Measurements from ENCODE around the gene IL13. TPM values are rescaled to one million over a fixed set of nuclear protein-coding genes. Genes with fewer than 3 reads are reported as not detected.

The IL13 gene
- total RNA-seq, 2 experiments from 2014 or later: 0.24 to 0.49 TPM

GRCh38 chr5:132677191-132677590, 19.2 kb downstream of the IL13 start:
- H3K4me1 Mint-ChIP-seq (ENCODE audit: low read depth): peaks cover 3% of the 10 kb centered on the region
- no peak for DNase-seq
- no peaks in the 10 kb centered on the region for H3K27me3 Mint-ChIP-seq (ENCODE audit: low read depth)
- CTCF ChIA-PET: no interaction called here
- no peaks in the 10 kb centered on the region for H3K36me3 Mint-ChIP-seq (ENCODE audit: low read depth)
- no peak overlapping the region for H3K4me3 Mint-ChIP-seq
- H3K9me3 Mint-ChIP-seq: no peaks in the 10 kb centered on the region
- no peak overlapping the region for H3K27ac Mint-ChIP-seq
- intact Hi-C loops (cut with micrococcal nuclease): no loop called here

GRCh38 chr5:132677682-132678400, 19.9 kb downstream of the IL13 start:
- intact Hi-C loops (cut with micrococcal nuclease): no loop called here
- Mint-ChIP-seq H3K27ac (no peak overlapping the region), H3K9me3 (no peaks in the 10 kb centered on the region), H3K4me1 (ENCODE audit: low read depth) (peaks cover 3% of the 10 kb centered on the region), H3K36me3 (ENCODE audit: low read depth) (no peaks in the 10 kb centered on the region), H3K27me3 (ENCODE audit: low read depth) (no peaks in the 10 kb centered on the region), H3K4me3 (no peak overlapping the region)
- no peak for DNase-seq
- CTCF ChIA-PET: interaction anchor here (0.5 kb wide), 1 partner anchor 206 kb away, joined by 3 read pairs; no protein-coding TSS in a partner anchor

GRCh38 chr5:132678735-132679134, 20.8 kb downstream of the IL13 start:
- Mint-ChIP-seq H3K36me3 (ENCODE audit: low read depth) (no peaks in the 10 kb centered on the region), H3K27ac (no peak overlapping the region), H3K4me1 (ENCODE audit: low read depth) (peaks cover 3% of the 10 kb centered on the region), H3K4me3 (no peak overlapping the region), H3K9me3 (no peaks in the 10 kb centered on the region), H3K27me3 (ENCODE audit: low read depth) (no peaks in the 10 kb centered on the region)
- no peak for DNase-seq
- intact Hi-C loops (cut with micrococcal nuclease): no loop called here
- CTCF ChIA-PET: interaction anchor here (0.5 to 0.7 kb wide), 3 partner anchors 9 to 205 kb away, joined by 3 to 7 read pairs (median 3); no protein-coding TSS in a partner anchor

GRCh38 chr5:132679166-132679565, 21.2 kb downstream of the IL13 start:
- Mint-ChIP-seq H3K4me1 (ENCODE audit: low read depth) (peaks cover 2% of the 10 kb centered on the region), H3K9me3 (no peaks in the 10 kb centered on the region), H3K27ac (no peak overlapping the region), H3K4me3 (no peak overlapping the region), H3K36me3 (ENCODE audit: low read depth) (no peaks in the 10 kb centered on the region), H3K27me3 (ENCODE audit: low read depth) (no peaks in the 10 kb centered on the region)
- intact Hi-C loops (cut with micrococcal nuclease): no loop called here
- CTCF ChIA-PET: interaction anchor here (0.7 kb wide), 1 partner anchor 9 kb away, joined by 3 read pairs; no protein-coding TSS in a partner anchor
- DNase-seq: no peak

GRCh38 chr5:132679717-132680380, 21.9 kb downstream of the IL13 start:
- CTCF ChIA-PET: interaction anchor here (0.7 kb wide), 1 partner anchor 8 kb away, joined by 3 read pairs; no protein-coding TSS in a partner anchor
- H3K9me3 Mint-ChIP-seq: no peaks in the 10 kb centered on the region
- no peaks in the 10 kb centered on the region for H3K27me3 Mint-ChIP-seq (ENCODE audit: low read depth)
- H3K4me3 Mint-ChIP-seq: no peak overlapping the region
- no peak overlapping the region for H3K27ac Mint-ChIP-seq
- intact Hi-C loops (cut with micrococcal nuclease): no loop called here
- H3K4me1 Mint-ChIP-seq (ENCODE audit: low read depth): peaks cover 3% of the 10 kb centered on the region
- DNase-seq: no peak
- H3K36me3 Mint-ChIP-seq (ENCODE audit: low read depth): no peaks in the 10 kb centered on the region

GRCh38 chr5:132680780-132681475, 23.0 kb downstream of the IL13 start:
- no peak overlapping the region for H3K4me3 Mint-ChIP-seq
- no peaks in the 10 kb centered on the region for H3K36me3 Mint-ChIP-seq (ENCODE audit: low read depth)
- peaks cover 7% of the 10 kb centered on the region for H3K4me1 Mint-ChIP-seq (ENCODE audit: low read depth)
- H3K27ac Mint-ChIP-seq: no peak overlapping the region
- DNase-seq: no peak
- CTCF ChIA-PET: no interaction called here
- no peaks in the 10 kb centered on the region for H3K9me3 Mint-ChIP-seq
- H3K27me3 Mint-ChIP-seq (ENCODE audit: low read depth): no peaks in the 10 kb centered on the region
- intact Hi-C loops (cut with micrococcal nuclease): no loop called here

- no peak for DNase-seq
- H3K4me1 Mint-ChIP-seq (ENCODE audit: low read depth): peaks cover 7% of the 10 kb centered on the region
- CTCF ChIA-PET: interaction anchor here (0.8 kb wide), 1 partner anchor 39 kb away, joined by 3 read pairs; no protein-coding TSS in a partner anchor
These were observed 23.5 kb downstream of the IL13 start for GRCh38 chr5:132681476-132681831.

GRCh38 chr5:132681983-132682382, 24.0 kb downstream of the IL13 start:
- no peak overlapping the region for H3K4me3 Mint-ChIP-seq
- CTCF ChIA-PET: interaction anchor here (0.8 kb wide), 2 partner anchors 40 to 65 kb away, joined by 3 read pairs; no protein-coding TSS in a partner anchor
- no peak for DNase-seq
- no peaks in the 10 kb centered on the region for H3K9me3 Mint-ChIP-seq
- H3K27me3 Mint-ChIP-seq (ENCODE audit: low read depth): no peaks in the 10 kb centered on the region
- H3K4me1 Mint-ChIP-seq (ENCODE audit: low read depth): peaks cover 7% of the 10 kb centered on the region
- intact Hi-C loops (cut with micrococcal nuclease): no loop called here
- no peak overlapping the region for H3K27ac Mint-ChIP-seq
- H3K36me3 Mint-ChIP-seq (ENCODE audit: low read depth): no peaks in the 10 kb centered on the region

More at GRCh38 chr5:132681476-132681831, 23.5 kb downstream of the IL13 start:
- no peaks in the 10 kb centered on the region for H3K9me3 Mint-ChIP-seq
- no peaks in the 10 kb centered on the region for H3K36me3 Mint-ChIP-seq (ENCODE audit: low read depth)
- intact Hi-C loops (cut with micrococcal nuclease): no loop called here
- no peak overlapping the region for H3K27ac Mint-ChIP-seq
- H3K4me3 Mint-ChIP-seq: no peak overlapping the region
- no peaks in the 10 kb centered on the region for H3K27me3 Mint-ChIP-seq (ENCODE audit: low read depth)

- no peak for DNase-seq
- intact Hi-C loops (cut with micrococcal nuclease): no loop called here
- Mint-ChIP-seq H3K27me3 (ENCODE audit: low read depth) (no peaks in the 10 kb centered on the region), H3K9me3 (no peaks in the 10 kb centered on the region), H3K4me3 (no peak overlapping the region), H3K4me1 (ENCODE audit: low read depth) (peaks cover 26% of the 10 kb centered on the region), H3K36me3 (ENCODE audit: low read depth) (no peaks in the 10 kb centered on the region), H3K27ac (no peak overlapping the region)
- CTCF ChIA-PET: interaction anchor here (0.6 to 1.6 kb wide), 3 partner anchors 9 to 446 kb away, joined by 3 to 4 read pairs (median 3); no protein-coding TSS in a partner anchor
These were observed 26.5 kb downstream of the IL13 start for GRCh38 chr5:132684491-132684890.

GRCh38 chr5:132684922-132685720, 27.1 kb downstream of the IL13 start:
- no peaks in the 10 kb centered on the region for H3K27me3 Mint-ChIP-seq (ENCODE audit: low read depth)
- H3K4me3 Mint-ChIP-seq: no peak overlapping the region
- no peak overlapping the region for H3K27ac Mint-ChIP-seq
- intact Hi-C loops (cut with micrococcal nuclease): loop anchor here (5.0 kb wide), 1 partner anchor 393 kb away; the partner anchor contains the start of gene SLC22A4
- H3K4me1 Mint-ChIP-seq (ENCODE audit: low read depth): peaks cover 27% of the 10 kb centered on the region
- DNase-seq: peak; percentile 53
- no peaks in the 10 kb centered on the region for H3K36me3 Mint-ChIP-seq (ENCODE audit: low read depth)
- no peaks in the 10 kb centered on the region for H3K9me3 Mint-ChIP-seq
- CTCF ChIA-PET: interaction anchor here (0.6 to 1.6 kb wide), 3 partner anchors 9 to 445 kb away, joined by 3 to 4 read pairs (median 3); no protein-coding TSS in a partner anchor

- intact Hi-C loops (cut with micrococcal nuclease): loop anchor here (5.0 kb wide), 1 partner anchor 394 kb away; the partner anchor contains the start of gene SLC22A4
- peaks cover 27% of the 10 kb centered on the region for H3K4me1 Mint-ChIP-seq (ENCODE audit: low read depth)
- no peaks in the 10 kb centered on the region for H3K36me3 Mint-ChIP-seq (ENCODE audit: low read depth)
- no peaks in the 10 kb centered on the region for H3K27me3 Mint-ChIP-seq (ENCODE audit: low read depth)
- no peak overlapping the region for H3K27ac Mint-ChIP-seq
- H3K4me3 Mint-ChIP-seq: no peak overlapping the region
- no peaks in the 10 kb centered on the region for H3K9me3 Mint-ChIP-seq
- CTCF ChIA-PET: interaction anchor here (0.5 to 0.7 kb wide), 2 partner anchors 159 to 173 kb away, joined by 3 read pairs; no protein-coding TSS in a partner anchor
- DNase-seq: no peak
These were observed 28.2 kb downstream of the IL13 start for GRCh38 chr5:132686193-132686592.
